Mesodermal cell (in vitro differentiated cells): ENCODE results near the gene PRSS12.

Experiments used
- H3K27ac ChIP-seq: 2 replicates; pipeline ENCODE4 v1.7.0; 2013; ENCODE audit warnings: mild to moderate bottlenecking, low read depth, low read length, moderate library complexity; ENCODE audit not compliant: severe bottlenecking
- H3K36me3 ChIP-seq: 2 replicates; pipeline ENCODE4 v1.7.1; 2013; ENCODE audit warnings: mild to moderate bottlenecking, low read length, moderate library complexity; ENCODE audit not compliant: control insufficient read depth, insufficient read depth
- H3K4me1 ChIP-seq: one replicate; pipeline ENCODE4 v1.7.1; 2013; ENCODE audit warnings: mild to moderate bottlenecking, low read length; ENCODE audit not compliant: insufficient read depth, control insufficient read depth, poor library complexity, severe bottlenecking
- H3K4me3 ChIP-seq: 2 replicates; pipeline ENCODE4 v1.7.0; 2013; ENCODE audit warnings: low read length, control low read depth, mild to moderate bottlenecking; ENCODE audit not compliant: insufficient read depth, poor library complexity, severe bottlenecking; ENCODE audit errors: extremely low read depth
- H3K9me3 ChIP-seq: 2 replicates; pipeline ENCODE4 v1.7.1; 2013; ENCODE audit warnings: mild to moderate bottlenecking, low read length, moderate library complexity; ENCODE audit not compliant: control insufficient read depth
- WGBS, 2 experiments: methylation state at CpG; one replicate each; pipeline ENCODE4 v1.1.5; 2013; ENCODE audit warnings: missing lambda C conversion rate in 2 of 2; ENCODE audit not compliant: insufficient coverage in 2 of 2; 5-methylcytosine and 5-hydroxymethylcytosine counted together

Gene PRSS12

GRCh38 chr4:118254368-118254767 is 98.4 kb downstream of the PRSS12 start:
- H3K4me1 ChIP-seq = no peaks in the 10 kb centered on the region
- H3K9me3 ChIP-seq = no peaks in the 10 kb centered on the region
- no peaks in the 10 kb centered on the region for H3K36me3 ChIP-seq
- H3K27ac ChIP-seq = no peak overlapping the region
- no peak overlapping the region for H3K4me3 ChIP-seq

GRCh38 chr4:118249890-118250289 is 102.9 kb downstream of the PRSS12 start:
- no peaks in the 10 kb centered on the region for H3K4me1 ChIP-seq
- no peak overlapping the region for H3K4me3 ChIP-seq
- 89% methylated on average over 1 of the region's 3 CpGs; no CpG with 5 or more reads in 1 of the 2 experiments for WGBS, 2 experiments

GRCh38 chr4:118237531-118237930 is 115.3 kb downstream of the PRSS12 start:
- H3K9me3 ChIP-seq = no peaks in the 10 kb centered on the region
- no peak overlapping the region for H3K4me3 ChIP-seq
- WGBS, 2 experiments = 80 to 100% methylated on average over 1 of the region's 2 CpGs
- no peaks in the 10 kb centered on the region for H3K4me1 ChIP-seq
- H3K27ac ChIP-seq = no peak overlapping the region
- H3K36me3 ChIP-seq = no peaks in the 10 kb centered on the region

More at GRCh38 chr4:118249890-118250289, 102.9 kb downstream of the PRSS12 start:
- no peak overlapping the region for H3K27ac ChIP-seq
- H3K36me3 ChIP-seq = no peaks in the 10 kb centered on the region
- H3K9me3 ChIP-seq = no peaks in the 10 kb centered on the region

- no peaks in the 10 kb centered on the region for H3K9me3 ChIP-seq
- H3K36me3 ChIP-seq = no peaks in the 10 kb centered on the region
- no peak overlapping the region for H3K4me3 ChIP-seq
- H3K4me1 ChIP-seq = no peaks in the 10 kb centered on the region
- no peak overlapping the region for H3K27ac ChIP-seq
- 100% methylated on average over 1 of the region's 1 CpG; no CpG with 5 or more reads in 1 of the 2 experiments for WGBS, 2 experiments
Observed at GRCh38 chr4:118235566-118236120, 117.2 kb downstream of the PRSS12 start.
